Nephron (organoid): Measurements from ENCODE around the gene BCL2L13.

Experiments
- H3K27ac Mint-ChIP-seq, 3 experiments: 2 replicates each; pipeline ENCODE4 v1.8.0; 2020; ENCODE audit warnings: mixed read lengths in 3 of 3, mild to moderate bottlenecking in 2 of 3, moderate library complexity in 1 of 3
- H3K27me3 Mint-ChIP-seq: 2 replicates; pipeline ENCODE4 v1.8.0; 2021; ENCODE audit warnings: low read depth, mild to moderate bottlenecking, moderate library complexity, mixed read lengths
- H3K36me3 Mint-ChIP-seq: 2 replicates; pipeline ENCODE4 v1.8.0; 2020; ENCODE audit warnings: low read depth, mixed read lengths
- H3K4me1 Mint-ChIP-seq: 2 replicates; pipeline ENCODE4 v1.8.0; 2020; ENCODE audit warnings: mixed read lengths
- H3K4me3 Mint-ChIP-seq, 3 experiments: 2 replicates each; pipeline ENCODE4 v1.8.0; 2020; ENCODE audit warnings: mild to moderate bottlenecking in 3 of 3, mixed read lengths in 3 of 3, moderate library complexity in 2 of 3
- H3K9me3 Mint-ChIP-seq: 2 replicates; pipeline ENCODE4 v1.8.0; 2020; ENCODE audit warnings: mixed read lengths
- TF ChIP-seq, protein P1 (sequence below), 3 experiments: fragments of 200-600 bp; sonication (generic); IDR thresholded peaks; one replicate each; pipeline ENCODE4 v1.5.0; 2021; ENCODE audit warnings: antibody characterized with exemption in 3 of 3; ENCODE audit not compliant: unreplicated experiment in 3 of 3

BCL2L13 gene

DNA sequence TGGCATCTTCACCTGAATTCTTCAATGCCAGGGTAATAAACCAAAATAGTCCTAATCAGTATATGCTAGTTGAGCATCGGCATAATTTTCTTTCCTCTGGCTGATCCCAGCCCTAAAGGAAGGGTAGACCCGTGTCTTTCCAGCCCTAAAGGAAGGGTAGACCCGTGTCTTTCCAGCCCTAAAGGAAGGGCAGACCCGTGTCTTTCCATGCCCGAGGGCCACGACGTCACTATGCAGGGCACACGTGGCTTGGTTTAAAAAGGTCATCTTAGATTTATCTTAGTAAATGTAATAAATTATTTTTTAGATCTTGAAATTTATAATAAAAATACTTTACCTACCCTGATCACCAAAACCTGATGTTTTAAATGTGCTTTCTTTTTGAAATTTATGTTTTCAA, 90.2 kb downstream of the BCL2L13 start:
- Mint-ChIP-seq H3K9me3 (no peaks in the 10 kb centered on the region), H3K4me1 (peaks cover 50% of the 10 kb centered on the region), H3K36me3 (peaks cover 56% of the 10 kb centered on the region), H3K27me3 (no peaks in the 10 kb centered on the region), H3K27ac (no peak overlapping the region), H3K4me3 (peak overlapping the region in 1 of 3 experiments; percentile 12)
- TF ChIP-seq, protein P1, sequence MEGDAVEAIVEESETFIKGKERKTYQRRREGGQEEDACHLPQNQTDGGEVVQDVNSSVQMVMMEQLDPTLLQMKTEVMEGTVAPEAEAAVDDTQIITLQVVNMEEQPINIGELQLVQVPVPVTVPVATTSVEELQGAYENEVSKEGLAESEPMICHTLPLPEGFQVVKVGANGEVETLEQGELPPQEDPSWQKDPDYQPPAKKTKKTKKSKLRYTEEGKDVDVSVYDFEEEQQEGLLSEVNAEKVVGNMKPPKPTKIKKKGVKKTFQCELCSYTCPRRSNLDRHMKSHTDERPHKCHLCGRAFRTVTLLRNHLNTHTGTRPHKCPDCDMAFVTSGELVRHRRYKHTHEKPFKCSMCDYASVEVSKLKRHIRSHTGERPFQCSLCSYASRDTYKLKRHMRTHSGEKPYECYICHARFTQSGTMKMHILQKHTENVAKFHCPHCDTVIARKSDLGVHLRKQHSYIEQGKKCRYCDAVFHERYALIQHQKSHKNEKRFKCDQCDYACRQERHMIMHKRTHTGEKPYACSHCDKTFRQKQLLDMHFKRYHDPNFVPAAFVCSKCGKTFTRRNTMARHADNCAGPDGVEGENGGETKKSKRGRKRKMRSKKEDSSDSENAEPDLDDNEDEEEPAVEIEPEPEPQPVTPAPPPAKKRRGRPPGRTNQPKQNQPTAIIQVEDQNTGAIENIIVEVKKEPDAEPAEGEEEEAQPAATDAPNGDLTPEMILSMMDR (IDR thresholded peaks at IDR 0.05; ENCODE audit: unreplicated experiment in 3 of 3): no peak

- Mint-ChIP-seq H3K36me3 (peaks cover 57% of the 10 kb centered on the region), H3K27ac (no peak overlapping the region), H3K4me1 (peaks cover 48% of the 10 kb centered on the region)
Measured at GRCh38 chr22:17729561-17729960, 91.0 kb downstream of the BCL2L13 start.

DNA sequence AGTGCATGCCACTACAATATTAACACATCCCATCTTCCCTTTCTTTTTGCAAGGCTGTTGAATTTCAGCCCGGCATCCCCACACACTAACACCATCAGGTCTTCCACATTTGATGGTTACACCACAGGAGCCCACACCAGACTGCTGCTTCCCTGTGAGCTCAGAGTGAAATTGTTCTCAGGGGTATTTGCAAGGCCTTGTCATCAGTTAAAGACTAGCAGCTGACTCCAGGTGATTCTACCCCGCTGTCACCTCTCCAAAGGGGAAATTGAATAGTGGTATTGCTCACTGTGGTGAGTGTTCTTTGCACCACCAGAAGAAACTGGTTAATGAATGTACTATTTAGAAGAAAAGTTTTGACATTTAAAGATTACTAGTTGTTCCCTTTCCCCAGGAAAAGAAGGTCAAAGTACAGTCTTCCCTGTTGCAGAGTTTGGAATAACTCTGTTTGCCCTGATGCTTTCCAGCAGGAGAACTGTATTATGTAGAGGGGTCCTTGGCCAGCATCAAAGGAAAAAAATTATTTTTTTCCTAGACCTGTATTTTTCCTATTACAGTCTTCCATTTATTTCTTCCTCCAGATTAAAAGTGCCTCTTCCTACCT, 93.8 kb downstream of the BCL2L13 start:
- Mint-ChIP-seq H3K27ac (peak overlapping the region in 2 of 3 experiments; percentile 10 to 64), H3K4me3 (no peak overlapping the region), H3K27me3 (no peaks in the 10 kb centered on the region), H3K4me1 (peaks cover 27% of the 10 kb centered on the region), H3K9me3 (no peaks in the 10 kb centered on the region), H3K36me3 (peaks cover 43% of the 10 kb centered on the region)
- TF ChIP-seq, protein P1 (IDR thresholded peaks at IDR 0.05; ENCODE audit: unreplicated experiment in 3 of 3): no peak

More at GRCh38 chr22:17729561-17729960, 91.0 kb downstream of the BCL2L13 start:
- Mint-ChIP-seq H3K27me3 (no peaks in the 10 kb centered on the region), H3K4me3 (no peak overlapping the region), H3K9me3 (no peaks in the 10 kb centered on the region)
- TF ChIP-seq, protein P1 (IDR thresholded peaks at IDR 0.05; ENCODE audit: unreplicated experiment in 3 of 3): no peak

DNA sequence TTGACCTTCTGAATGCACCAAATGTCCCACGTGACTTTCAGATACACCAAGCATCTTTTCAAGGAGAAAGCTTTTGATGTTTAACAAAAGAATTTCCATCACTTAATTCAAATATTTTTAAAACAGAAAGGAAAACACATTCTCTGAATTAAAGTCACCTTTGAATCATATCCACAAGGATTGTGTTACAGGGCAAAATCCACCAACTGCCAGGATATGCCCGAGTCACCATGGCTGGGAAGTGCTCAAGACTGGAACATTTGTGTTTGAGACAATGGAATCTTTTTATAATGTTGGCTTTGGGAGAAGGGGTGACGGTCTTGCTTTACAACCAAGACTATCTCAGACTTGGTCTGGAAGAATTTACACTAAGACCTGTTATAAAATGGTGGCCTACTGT, 94.9 kb downstream of the BCL2L13 start:
- Mint-ChIP-seq H3K4me1 (peaks cover 19% of the 10 kb centered on the region), H3K4me3 (no peak overlapping the region), H3K27ac (peak overlapping the region in 1 of 3 experiments; percentile 5), H3K9me3 (no peaks in the 10 kb centered on the region), H3K27me3 (no peaks in the 10 kb centered on the region), H3K36me3 (peaks cover 35% of the 10 kb centered on the region)
- TF ChIP-seq, protein P1 (IDR thresholded peaks at IDR 0.05; ENCODE audit: unreplicated experiment in 3 of 3): no peak

DNA sequence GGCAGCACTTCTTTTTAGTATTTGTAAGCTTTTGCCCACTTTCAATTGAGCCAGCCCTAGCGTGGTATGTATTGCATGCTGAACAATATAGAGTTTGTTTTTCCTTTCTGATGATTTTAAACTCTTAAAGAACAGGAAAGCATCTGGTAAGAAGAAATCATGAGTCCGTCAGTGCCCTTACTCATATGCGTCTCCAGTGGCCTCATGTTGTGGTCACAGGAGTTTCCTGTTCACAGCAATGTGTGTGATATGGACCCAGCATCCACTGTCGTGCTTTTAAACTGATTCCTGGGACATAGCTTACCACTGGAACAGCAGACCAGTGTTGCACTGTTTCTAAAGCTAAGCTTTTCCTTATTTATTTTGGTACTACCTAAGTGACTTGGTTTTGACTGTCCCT, 95.6 kb downstream of the BCL2L13 start:
- Mint-ChIP-seq H3K27me3 (no peaks in the 10 kb centered on the region), H3K4me1 (peaks cover 16% of the 10 kb centered on the region), H3K36me3 (peaks cover 32% of the 10 kb centered on the region), H3K27ac (no peak overlapping the region), H3K4me3 (no peak overlapping the region), H3K9me3 (no peaks in the 10 kb centered on the region)
- TF ChIP-seq, protein P1 (IDR thresholded peaks at IDR 0.05; ENCODE audit: unreplicated experiment in 3 of 3): no peak
